GM19468 (cell line): ENCODE data around the gene OR14A16.

ENCODE experiments used
- ATAC-seq: cut with Tn5 transposase; IDR thresholded peaks from one replicate; pipeline ENCODE4 v1.9.1; 2021; ENCODE audit warnings: mild to moderate bottlenecking, moderate library complexity, moderate number of reproducible peaks; ENCODE audit not compliant: unreplicated experiment; ENCODE audit errors: extremely low read depth

Gene OR14A16, protein sequence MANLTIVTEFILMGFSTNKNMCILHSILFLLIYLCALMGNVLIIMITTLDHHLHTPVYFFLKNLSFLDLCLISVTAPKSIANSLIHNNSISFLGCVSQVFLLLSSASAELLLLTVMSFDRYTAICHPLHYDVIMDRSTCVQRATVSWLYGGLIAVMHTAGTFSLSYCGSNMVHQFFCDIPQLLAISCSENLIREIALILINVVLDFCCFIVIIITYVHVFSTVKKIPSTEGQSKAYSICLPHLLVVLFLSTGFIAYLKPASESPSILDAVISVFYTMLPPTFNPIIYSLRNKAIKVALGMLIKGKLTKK

DNA sequence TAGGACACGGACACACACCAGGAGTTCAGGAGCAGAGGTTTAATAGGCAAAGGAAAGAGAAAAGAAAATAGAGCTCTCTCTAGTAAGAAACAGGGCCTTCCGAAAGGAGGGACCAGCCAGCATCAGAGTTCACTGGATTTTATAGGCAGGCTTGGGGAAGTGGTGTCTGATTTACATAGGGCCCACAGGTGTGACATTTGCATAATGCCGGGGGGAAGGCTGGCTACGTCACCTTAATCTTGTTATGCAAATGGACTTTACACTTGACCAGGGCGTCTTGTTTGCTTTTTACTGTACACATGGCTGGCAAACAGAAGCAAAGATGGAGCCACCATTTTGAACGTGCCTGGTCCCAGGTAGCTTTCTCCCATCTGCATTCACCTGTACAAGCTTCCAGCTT lies at the start of gene OR14A16:
Gene OR14A16, minus strand, starts transcription at position 97 of the 400 bp plus-strand sequence. CDS start 8,390 bp downstream, outside the sequence.
- no peak for ATAC-seq

GRCh38 chr1:247865416-247865815 lies 41.5 kb upstream of the OR14A16 start:
- ATAC-seq = no peak

- ATAC-seq = no peak
Observed at GRCh38 chr1:247864644-247865043, 40.7 kb upstream of the OR14A16 start.

GRCh38 chr1:247862756-247863155 lies 38.8 kb upstream of the OR14A16 start:
- no peak for ATAC-seq

- ATAC-seq = no peak
Observed at GRCh38 chr1:247857985-247858619, 34.2 kb upstream of the OR14A16 start.

DNA sequence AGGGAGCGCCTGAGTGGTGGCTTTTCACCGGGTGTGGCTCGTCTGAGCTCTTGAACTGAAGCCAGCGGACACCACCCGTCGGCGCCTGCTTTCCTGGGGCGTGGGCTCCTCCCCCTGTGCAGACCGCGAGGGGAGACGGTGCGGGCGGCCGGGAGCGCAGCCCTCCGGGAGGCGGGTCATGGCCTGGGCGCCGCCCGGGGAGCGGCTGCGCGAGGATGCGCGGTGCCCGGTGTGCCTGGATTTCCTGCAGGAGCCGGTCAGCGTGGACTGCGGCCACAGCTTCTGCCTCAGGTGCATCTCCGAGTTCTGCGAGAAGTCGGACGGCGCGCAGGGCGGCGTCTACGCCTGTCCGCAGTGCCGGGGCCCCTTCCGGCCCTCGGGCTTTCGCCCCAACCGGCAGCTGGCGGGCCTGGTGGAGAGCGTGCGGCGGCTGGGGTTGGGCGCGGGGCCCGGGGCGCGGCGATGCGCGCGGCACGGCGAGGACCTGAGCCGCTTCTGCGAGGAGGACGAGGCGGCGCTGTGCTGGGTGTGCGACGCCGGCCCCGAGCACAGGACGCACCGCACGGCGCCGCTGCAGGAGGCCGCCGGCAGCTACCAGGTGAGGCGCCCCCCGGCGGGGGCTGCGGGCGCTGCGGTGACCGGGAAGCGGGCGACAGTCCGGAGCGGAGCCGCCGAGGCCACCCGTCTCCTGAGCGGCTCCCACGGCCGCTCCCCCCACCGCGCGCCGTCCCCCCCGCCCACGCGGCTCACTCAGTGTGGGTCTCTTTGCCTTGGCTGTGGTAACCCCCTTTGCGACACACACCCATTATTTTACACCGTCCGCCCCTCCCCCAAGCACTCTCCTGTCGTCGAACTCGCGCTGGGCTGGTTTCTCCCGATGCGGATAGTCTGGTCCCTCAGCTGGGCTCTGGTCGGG lies 33.4 kb upstream of the OR14A16 start, which contains the start of gene TRIM58:
Gene TRIM58, plus strand, starts transcription at position 119 of the 916 bp plus-strand sequence. Its CDS starts 60 bp downstream, at position 179.
- no peak for ATAC-seq

DNA sequence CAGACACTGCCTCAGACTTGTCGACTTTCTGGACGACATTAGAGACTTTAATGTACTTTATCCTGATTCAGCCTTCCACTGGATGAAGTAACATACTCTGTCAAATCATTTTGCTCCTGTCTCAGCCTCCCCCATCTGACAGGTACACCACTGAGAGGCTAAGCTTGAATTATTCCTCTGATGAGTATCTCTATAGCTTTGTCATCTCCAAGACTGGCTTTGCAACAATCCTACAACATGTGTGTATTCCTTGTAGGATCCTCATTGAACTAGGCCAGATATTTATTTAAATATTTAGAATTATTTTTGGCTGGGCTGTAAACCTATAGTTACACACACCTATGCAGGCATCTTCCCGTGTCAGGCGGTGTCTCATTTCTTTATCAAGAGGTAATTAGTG lies 32.0 kb upstream of the OR14A16 start:
- no peak for ATAC-seq

- no peak for ATAC-seq
Observed at GRCh38 chr1:247854899-247855545, 31.1 kb upstream of the OR14A16 start.

GRCh38 chr1:247849616-247850015 lies 25.7 kb upstream of the OR14A16 start:
- no peak for ATAC-seq

- ATAC-seq = no peak
Observed at GRCh38 chr1:247848346-247848745, 24.4 kb upstream of the OR14A16 start.

DNA sequence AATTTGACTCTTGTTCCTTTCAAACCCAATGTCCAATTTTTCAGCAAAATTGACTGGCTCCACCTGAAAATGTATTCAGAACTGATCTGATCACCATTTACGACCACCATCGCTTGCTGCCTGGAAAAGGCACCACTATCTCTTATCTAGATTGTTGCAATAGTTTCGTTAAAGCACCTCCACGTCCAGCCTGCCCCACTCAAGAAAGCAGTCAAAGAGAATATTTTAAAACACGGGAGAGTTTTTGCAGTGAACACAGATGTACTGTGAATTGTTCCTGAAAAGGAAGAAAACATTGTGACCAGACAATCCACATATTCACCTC lies 21.7 kb upstream of the OR14A16 start:
- no peak for ATAC-seq

- no peak for ATAC-seq
Observed at GRCh38 chr1:247845011-247845692, 21.2 kb upstream of the OR14A16 start.

- no peak for ATAC-seq
Observed at GRCh38 chr1:247843411-247843810, 19.5 kb upstream of the OR14A16 start.

DNA sequence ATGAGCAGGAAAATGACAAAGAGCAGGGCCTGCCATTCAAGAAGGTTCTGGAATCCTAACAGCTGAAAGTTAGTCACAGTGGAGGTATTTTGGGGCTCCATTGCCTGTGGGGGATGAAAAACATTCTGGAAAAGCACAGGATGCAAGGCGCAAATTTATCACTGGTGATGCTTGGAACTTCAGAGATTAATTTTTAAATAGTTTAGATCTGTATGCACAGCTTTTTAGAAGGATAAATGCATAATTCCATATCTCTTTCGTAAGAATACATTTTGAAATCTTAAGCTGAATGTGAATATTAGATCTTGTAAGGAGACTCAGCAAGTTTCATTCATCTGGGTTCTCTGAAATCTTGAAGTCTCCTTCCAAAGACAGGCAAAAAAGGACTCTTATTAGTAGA lies 17.9 kb upstream of the OR14A16 start, which contains the start of gene OR11L1:
Gene OR11L1, minus strand, starts transcription at position 101 of the 400 bp plus-strand sequence. Its CDS starts 0 bp downstream, at position 101.
- no peak for ATAC-seq

- ATAC-seq = no peak
Observed at GRCh38 chr1:247840818-247841217, 16.9 kb upstream of the OR14A16 start.

GRCh38 chr1:247833601-247834000 lies 9.7 kb upstream of the OR14A16 start:
- ATAC-seq = no peak

DNA sequence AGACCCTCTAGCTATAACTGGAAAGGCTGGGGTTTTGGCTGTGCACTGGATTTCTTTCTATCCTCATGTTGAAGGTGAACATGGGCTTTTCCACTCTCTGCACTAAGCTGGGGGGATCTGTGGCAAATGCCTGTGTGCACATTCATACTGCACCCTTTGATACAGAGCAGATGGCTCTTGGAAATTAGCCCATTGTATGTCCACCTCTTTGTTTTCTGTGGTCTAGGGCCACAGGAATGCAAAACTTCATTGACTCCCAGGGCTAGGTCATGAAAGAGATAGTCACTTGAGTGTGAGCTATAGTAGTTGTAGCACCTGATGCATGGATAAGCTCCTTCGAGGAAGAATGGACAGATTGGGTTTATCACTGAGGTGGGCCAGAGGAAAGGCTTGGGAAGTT lies 5.7 kb upstream of the OR14A16 start:
- no peak for ATAC-seq

- no peak for ATAC-seq
Observed at GRCh38 chr1:247825362-247825761, 1.4 kb upstream of the OR14A16 start.

DNA sequence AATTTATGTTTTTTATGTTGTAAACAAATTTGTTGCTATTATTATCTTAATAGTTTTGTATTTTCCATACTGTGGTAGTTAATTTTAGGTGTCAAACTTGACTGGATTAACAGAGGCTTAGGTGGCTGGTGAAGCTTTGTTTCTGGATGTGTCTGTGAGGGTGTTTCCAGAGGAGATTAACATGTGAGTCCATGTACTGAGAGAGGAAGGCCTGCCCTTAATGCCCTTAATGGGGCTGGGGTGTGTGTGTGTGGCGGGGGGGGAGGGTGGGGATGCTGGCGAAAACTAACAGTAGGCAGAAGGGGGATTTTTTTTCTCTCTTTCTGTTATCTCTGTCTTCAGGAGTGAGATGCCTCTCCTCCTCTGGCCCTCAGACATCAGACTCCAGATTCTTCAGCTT lies 1.9 kb downstream of the OR14A16 start:
- no peak for ATAC-seq

GRCh38 chr1:247812637-247813036 lies 11.3 kb downstream of the OR14A16 start:
- no peak for ATAC-seq
